HG02798 (cell line): Measurements from ENCODE around the gene ILF2.

Experiments
- ATAC-seq: cut with Tn5 transposase; IDR thresholded peaks from one replicate; pipeline ENCODE4 v1.9.1; 2021; ENCODE audit warnings: mild to moderate bottlenecking; ENCODE audit not compliant: unreplicated experiment, poor library complexity

ILF2 gene

DNA sequence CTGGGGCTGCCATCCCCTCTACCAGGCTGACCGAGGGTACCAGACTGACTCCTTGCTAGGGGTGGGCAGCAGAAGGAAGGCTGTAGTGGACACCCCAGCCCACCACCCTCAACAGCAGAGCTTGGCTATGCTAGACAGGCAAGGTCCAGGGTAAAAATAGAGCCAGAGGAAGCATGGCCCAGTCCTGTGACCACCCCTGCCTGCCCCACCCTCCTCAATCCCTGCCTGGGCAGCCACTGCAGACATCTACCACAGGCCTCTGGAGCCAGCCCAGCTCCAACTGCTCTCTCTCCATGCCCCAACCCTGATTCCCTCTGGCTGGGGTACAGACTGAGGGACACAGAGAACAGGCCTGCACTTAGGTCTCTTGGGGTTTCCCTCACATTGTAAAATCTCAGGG lies 40.8 kb downstream of the ILF2 start:
- ATAC-seq, result no peak

DNA sequence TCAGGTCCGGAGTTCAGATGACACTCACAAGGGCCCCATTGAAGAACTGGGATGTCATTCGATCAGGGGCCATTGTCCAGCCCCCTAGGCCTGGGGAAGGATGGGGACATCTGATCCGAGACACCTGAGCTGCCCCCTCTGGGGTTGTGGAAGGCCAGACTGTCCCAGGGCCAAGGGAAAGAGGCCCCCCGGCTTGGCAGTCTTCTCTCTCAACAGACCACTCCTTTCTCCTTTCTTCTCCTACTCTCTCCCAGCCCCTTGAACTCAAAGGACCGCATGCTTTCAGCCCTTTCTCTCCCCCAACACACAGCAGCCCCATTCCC lies 41.5 kb downstream of the ILF2 start:
- ATAC-seq, result no peak

DNA sequence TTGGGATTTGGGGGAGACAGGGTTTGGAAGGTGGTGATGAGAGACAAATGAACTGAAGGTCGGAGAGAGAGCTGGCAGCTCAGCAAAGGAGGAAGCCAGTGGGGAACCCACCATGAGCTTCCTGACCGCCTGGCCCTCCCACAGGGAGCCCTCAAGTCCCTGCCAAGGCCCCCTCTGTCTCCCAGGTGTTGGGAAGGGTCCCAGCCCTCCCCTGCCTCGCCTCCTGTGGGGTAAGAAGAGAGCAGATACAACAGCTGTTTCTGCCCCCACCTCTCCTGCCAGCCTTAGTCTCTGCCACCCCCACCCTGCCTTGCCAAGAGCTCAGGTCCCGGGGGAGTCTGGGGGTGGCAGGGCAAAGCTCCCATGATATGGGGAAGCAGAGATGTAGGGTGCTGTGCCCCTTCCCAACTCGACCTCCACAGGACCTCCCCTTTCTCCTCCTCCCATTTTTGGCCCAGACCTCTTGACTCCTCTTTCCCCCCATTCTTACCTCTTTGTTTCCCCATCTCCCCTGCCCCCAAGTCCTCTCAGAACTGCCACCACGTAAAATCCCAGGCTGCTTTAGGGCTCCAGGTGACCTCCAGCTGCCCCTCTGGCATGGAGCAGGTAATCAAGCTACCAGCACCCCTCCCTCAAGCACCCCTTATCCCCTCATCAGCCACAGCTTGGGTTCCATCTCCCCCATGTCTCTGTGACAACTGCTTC lies 42.0 kb downstream of the ILF2 start:
- no peak for ATAC-seq

DNA sequence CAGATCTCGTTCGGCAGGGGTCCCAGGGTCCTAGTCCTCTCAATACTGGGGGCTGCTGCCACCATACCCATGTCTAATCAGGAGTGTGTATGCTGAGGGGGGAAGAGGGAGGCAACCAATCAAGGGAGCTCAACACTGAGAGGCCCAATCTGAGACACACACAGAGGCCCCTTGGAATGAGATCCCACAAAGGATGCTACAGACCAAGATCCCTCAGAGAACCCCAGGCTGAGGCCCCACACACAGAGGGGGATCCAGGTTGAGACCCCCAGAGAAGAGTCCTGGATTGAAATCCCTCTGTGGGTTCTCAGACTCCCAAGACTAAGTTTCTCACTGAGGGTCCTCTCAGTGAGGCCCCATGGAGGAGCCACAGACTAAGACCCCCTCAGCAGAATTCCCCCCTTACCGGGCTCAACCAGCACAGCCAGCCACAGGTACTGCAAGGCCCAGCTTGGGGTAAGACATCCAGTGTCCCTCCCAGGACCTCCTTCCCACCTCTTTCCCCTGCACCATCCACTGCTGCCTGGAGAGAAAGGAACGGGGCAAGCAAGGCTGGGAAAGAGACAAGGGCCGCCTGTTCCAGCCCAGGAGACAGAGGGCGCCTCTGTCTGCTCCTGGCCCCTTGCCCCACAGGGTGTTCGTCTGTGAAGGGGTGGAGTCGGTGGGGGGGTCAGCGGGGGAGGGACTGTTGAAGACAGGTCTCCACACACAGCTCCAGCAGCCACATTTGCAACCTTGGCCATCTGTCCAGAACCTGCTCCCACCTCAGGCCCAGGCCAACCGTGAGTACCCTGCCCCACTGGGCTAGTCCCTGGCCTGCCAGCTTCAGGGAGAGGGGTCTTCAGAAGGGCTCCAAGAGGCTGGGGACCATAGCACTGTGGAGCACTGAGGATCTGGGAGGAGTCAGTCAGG lies 42.8 kb downstream of the ILF2 start, which contains the start of gene S100A1:
Gene S100A1 (plus strand): TSS at position 720 of the 912 bp plus-strand sequence. CDS start 2,088 bp downstream, outside the sequence.
- no peak for ATAC-seq

DNA sequence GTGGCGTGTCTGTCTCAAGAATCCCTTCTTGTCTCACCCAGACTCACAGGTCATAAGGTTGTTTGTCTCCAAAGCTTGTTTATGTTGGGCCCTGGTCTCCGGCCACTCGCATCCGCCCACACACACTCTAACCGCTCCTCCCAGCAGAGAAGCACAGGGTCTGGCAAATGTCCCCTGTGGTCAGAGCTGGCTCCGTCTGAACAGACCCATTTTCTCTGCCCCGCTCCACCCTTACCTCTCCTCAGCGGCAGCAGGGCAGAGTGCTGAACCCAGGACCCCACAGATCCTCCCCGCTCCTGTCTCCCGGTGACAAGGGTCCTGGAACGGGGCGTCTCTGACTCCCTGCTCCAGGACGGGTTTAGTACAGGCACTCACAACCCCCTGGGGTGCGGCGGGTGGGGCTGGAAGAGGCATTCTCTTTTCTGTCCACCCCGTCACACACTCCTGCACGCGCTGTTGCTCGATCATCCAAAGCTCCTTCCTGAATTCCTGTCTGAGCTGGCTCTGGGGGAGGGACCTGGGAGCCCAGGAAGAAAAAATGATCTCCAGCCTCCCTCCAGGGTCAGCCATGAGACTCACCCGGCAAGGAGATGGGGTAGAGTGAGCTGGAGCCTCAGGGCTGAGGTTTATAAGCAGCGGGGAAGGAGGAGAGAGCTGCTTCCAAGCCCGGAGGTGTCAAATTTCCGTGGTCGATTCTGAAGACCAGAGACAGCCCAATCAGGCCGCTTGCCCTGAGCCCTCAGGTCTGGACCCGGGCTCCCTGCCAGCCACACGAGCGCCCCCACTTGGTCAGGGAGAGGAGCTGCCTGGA lies 43.7 kb downstream of the ILF2 start, which contains the start of gene S100A13:
Gene S100A13 (minus strand): TSS at position 602 of the 811 bp plus-strand sequence. CDS start 1,033 bp downstream, outside the sequence.
- ATAC-seq, result no peak

DNA sequence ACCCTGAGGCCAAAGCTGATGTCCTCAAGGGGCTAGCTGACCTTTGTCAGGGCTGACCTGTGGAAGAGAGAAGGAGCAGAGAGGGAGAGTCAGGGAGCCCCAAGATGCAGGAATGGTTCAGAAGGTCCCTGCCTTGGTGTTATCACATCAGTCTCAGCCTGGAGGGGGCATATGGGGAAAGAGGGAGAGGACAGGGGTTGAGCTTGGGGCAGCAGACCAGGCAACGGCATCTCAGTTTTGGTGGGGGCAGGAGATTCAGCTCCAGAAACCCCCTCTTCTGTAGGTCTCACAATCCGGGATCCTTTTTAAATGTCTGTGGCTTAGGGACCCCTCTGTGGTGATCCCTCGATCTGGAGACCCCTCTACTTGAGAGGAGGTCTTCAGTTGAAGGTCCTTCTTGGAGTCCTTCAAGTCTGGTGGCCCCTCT lies 44.3 kb downstream of the ILF2 start:
- ATAC-seq, result no peak

DNA sequence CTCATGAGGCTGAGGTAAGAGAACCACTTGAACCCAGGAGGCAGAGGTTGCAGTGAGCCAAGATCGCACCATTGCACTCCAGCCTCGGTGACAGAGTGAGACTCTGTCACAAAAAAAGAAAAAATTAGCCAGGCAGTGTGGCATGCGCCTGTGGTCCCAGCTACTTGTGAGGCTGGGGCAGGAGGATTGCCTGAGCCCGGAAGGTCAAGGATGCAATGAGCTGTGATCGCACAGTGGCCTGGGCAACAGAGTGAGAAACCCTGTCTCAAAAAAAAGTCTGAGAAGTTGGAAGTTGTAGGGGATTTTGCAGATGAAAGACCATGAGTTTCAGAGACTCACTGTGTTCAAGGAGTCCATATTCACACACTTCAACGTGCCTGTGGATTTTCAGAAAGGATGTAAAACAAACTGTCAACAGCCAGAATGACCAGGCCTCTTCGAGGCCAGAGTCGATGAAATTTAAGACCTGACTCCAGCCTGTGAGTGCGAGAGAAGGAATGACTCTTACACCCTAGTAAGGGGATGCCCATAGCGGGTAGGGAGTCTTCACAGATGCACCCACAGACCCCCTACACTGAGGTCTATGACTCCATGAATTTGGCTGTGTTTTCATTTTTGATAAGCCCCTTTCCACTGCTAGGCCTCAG lies 45.7 kb downstream of the ILF2 start:
- no peak for ATAC-seq

DNA sequence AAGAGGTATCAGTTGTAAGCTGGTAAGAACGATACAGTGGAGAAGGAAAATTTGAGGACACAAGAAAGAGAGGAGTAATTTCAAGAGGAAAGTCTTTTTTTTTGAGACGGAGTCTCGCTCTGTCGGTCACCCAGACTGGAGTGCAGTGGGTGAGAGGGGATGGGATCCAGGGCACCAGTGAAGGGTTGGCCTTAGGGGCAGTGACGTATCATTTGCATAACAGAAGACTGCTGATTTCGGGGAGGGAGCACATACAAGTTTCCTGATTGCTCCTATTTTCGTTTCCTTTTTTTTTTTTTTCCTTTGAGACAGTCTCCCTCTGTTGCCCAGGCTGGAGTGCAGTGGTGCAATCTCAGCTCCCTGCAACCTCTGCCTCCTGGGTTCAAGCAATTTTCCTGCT lies 47.7 kb downstream of the ILF2 start:
- no peak for ATAC-seq

DNA sequence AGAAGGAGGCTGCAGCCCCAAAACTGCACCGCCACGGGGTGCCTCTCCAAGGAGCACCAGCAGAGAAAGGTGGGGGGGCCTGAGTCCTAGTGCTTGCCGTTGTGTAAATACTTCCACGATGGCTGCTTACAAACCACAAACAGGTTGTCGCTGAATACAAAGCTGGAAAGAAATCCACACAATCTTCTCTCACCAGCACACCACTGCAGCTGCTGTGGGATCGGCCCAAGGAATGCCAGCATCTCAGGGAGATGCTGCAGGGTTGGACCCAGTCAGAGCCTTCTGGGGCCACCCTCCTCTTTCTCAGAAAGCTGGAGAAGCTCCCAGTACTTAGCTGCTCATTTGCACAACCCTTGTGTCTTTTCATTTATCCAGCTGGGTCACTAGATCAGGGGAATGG lies 51.6 kb downstream of the ILF2 start:
- no peak for ATAC-seq

DNA sequence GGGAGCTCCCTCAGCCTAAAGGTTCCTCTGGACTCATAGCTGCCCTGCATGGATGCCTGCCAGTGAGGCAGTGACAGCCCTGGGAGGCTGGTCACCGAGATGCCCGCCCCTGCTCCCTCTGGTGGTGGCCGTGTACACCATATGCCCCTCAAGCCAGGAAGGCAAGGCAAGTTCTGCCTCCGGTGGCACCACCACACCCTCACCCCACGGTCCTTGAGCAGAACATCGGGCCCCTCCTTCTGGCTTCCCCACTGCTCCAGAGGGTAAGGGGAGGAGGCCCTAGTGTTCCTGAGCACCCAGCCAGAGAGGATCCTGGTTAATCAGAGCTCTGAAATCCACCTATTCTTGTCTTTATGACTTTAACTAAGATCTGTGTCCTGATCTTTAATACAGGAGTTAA lies 53.1 kb downstream of the ILF2 start:
- ATAC-seq, result peak; percentile 81

DNA sequence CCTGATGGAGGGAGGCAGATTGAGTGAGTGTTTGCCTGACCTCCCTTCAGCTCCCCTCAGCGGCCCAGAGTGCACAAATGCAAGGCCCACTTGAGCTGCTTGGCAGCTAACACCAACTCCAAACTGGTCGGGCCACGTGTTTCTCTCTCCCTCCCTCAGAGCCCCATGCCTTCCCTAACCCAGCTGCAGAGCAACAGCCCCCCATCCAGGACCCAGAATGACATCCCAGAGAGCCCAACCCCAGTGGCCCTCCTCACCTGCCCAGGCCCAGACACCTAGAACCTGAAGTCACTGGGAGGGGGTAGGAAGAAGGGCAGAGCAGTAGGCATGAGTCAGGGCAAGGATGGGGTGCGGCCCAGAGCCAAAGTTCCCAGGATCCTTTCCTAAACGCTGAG lies 53.9 kb downstream of the ILF2 start:
- ATAC-seq, result no peak

DNA sequence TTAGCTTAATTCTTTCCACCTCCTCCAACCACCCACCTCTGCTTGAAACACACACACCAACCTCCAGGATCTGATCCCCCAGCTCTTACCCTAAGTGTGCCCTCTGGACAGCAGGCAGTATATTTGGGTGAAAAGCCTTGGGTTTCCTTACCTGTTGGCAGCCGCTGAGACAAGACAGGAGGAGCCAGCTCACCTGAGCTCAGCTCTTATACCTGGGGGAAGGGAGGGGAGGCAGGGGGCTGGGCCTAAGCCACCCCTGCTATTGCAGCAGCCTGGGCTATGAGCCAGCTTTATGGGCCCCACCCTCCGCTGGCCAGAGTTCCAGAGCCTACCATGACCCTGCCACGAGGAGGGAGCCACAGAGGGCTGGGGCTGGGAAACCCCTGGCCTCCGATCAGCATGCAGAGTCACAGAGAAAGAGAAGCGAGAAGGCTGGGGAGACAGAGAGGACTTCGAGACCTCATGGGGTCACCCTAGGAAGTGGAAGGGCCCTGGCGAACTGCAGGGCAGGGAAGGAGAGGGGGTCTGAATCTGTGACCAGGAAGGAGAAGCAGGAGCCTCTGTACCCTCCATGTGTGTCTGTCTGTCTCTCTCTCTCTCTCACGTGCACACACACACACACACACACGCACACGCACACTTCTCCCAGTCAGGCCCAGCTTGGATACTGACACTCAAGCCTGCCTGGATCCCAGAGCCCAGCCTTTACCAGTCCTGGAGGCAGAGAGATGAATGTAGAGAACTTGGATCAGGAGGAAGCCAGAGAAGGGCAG lies 54.5 kb downstream of the ILF2 start, which contains the start of gene S100A14:
Gene S100A14 (minus strand): TSS at position 182 of the 773 bp plus-strand sequence. CDS start 467 bp downstream, outside the sequence.
- ATAC-seq, result no peak

DNA sequence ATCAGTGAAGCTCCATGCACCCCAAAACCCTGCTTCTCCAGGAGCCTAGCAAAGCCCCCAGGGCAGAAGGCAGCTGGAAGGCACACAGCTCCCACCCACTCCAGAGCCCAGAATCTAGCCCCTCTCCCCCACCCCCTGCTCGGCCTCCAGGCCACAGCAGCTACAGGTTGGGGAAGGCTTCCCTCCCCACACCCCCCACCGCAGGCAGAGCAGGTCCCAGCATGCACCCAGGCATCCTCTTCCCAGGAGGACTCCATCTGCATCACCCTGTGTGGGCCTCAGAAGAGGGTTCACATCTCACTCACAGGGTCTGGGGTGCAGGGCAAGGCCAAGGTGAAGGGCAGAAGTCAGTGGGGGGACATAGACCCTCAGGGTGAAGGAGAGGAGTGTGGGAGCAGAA lies 55.4 kb downstream of the ILF2 start:
- no peak for ATAC-seq

DNA sequence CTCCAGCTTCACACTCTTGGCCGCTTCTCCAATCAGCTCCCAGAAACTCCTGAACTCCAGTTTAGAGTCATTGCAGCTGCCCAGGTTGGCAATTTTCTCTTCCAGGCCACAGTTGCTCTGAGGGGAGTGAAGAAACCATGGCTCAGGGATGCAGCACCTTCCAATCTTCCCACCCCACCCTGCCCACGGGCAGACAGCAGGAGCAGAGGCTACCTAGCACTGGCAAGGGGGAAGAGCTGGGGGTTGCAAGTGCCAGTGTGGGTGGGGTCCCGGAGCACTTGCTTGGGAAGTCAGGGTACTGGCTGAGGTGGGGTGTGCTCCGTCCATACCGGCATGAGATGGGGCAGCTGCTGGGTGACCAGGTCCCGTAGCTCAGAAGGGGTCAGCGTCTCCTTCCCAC lies 55.9 kb downstream of the ILF2 start:
- ATAC-seq, result no peak

DNA sequence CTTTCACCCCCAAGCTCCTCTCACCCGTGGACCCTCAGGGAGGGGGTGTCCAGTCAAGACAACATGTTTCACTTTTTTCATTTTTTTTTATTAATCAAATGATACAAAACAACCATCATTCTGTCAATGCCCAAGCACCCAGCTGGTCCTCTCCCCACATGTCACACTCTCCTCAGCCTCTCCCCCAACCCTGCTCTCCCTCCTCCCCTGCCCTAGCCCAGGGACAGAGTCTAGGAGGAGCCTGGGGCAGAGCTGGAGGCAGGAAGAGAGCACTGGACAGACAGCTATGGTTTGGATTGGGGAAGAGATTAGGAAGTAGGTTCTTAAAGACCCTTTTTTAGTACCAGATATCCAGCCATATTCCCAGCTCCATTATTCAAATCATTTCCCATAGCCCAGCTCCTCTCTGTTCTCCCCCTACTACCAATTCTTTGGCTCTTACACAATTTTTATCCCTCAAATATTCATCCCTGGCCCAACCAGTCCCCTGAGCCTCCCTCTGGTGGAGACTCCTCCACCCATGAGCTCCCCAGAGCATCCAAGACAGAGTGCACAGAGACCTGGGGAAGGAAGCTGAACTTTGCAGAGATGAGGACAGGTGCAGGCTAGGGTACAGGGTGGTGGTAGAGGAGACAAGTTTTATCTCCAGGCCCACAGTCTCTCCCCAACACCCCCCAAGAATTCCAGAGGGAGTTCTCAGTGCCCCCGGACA lies 56.4 kb downstream of the ILF2 start:
- no peak for ATAC-seq

DNA sequence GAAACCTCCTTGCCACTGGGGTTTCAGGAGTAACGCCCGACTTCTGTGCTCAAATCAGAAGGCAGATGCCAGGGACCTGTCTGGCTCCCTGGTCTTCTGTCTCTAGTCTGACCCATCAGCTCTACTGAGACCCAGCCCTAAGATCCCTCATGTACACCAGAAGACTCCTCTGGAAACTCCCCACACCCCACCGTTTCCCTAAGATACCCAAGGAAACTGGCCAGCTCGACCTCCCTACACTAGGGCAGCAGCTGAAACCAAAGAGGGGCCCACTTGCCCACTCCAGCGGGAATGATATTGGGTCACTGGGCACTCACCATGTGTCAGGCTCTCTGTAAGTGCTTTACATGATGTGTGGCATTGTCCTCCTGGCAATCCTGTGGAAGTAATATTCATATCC lies 57.4 kb downstream of the ILF2 start:
- ATAC-seq, result no peak

DNA sequence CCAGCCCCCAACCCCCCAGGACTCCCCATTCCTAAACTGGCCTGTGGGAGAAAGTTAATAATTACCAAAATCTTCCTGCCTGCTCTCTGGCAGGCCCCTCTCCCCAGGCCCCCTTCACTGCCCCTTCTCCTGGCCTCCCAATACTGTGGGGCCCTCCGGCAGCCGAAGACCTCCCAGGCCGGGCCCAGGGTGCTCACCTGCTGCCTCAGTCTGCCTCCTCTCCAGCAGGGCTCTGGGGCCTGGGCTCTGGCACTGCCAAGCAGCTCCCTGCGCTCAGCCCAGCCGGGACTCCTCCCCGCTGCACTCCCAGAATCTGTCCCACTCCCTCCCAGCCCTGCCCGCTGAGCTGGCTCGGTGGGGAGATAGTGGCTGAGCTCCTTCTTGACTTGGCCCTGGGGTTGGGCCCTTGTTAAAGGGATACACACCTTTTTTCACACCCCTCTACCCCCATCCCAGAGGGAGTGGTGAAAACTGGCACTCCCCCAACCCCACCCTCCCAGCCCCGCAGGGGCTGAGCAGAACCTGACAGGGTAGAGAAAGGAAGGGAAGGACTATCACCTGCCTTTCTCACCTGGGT lies 58.0 kb downstream of the ILF2 start, which contains the start of gene S100A16:
Gene S100A16 (minus strand): TSS at position 383 of the 577 bp plus-strand sequence. CDS start 4,986 bp downstream, outside the sequence.
- no peak for ATAC-seq

DNA sequence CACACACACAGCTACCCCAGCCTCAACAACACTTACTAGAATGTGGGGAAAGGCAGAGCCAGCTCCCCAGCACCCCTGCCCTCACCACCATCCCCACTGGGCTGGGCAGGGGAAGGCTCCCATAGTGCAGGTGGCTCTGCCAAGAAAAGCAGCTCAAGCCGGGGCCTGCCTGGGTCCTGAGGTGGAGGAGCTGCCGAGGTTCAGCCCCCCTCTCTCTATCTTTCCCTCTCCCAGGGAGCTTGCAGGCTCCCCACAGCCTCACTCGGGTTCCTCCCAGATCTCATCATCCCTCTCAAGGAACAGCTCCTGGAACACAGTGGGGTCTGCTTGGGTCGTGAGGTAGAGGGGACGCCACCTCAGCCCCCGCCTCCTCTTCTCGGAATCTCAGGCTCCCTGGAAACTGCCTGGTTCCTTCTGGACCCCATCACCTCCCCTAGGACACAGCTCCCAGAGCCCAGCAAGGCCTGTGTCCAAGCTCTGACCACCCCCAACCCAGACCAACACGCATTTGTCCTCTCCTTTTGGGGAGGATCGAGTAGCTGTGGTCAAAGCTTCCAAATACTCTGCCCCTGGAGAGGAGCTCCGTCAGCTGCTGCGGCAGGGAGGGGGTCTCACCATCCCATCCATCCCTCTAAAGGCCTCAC lies 58.6 kb downstream of the ILF2 start:
- ATAC-seq, result no peak
